GM23248 (cell line): ENCODE results near the gene ST3GAL5. TPM values are rescaled to one million over a fixed set of nuclear protein-coding genes. Genes with fewer than 3 reads are reported as not detected.

ENCODE experiments used
- DNase-seq: peaks from one replicate; pipeline ENCODE4 v3.0.0-alpha.2; 2015
- H2AFZ ChIP-seq: fragments of 200-600 bp; sonication (generic); 2 replicates; pipeline ENCODE4 v1.6.1; 2016; ENCODE audit warnings: antibody characterized with exemption
- H3F3A ChIP-seq: fragments of 200-600 bp; sonication (generic); 2 replicates; pipeline ENCODE4 v1.6.1; 2016; ENCODE audit warnings: mild to moderate bottlenecking, antibody characterized with exemption, mixed run types; ENCODE audit not compliant: insufficient read depth
- H3K27ac ChIP-seq: fragments of 200-600 bp; sonication (generic); 2 replicates; pipeline ENCODE4 v1.5.1; 2016; ENCODE audit warnings: mild to moderate bottlenecking
- H3K27me3 ChIP-seq: fragments of 200-600 bp; sonication (generic); replicated peaks from 2 replicates; pipeline ENCODE4 v1.6.1; 2016; ENCODE audit warnings: mild to moderate bottlenecking; ENCODE audit not compliant: insufficient read depth
- H3K36me3 ChIP-seq: fragments of 200-600 bp; sonication (generic); 2 replicates; pipeline ENCODE4 v1.6.1; 2016; ENCODE audit warnings: low read depth, mild to moderate bottlenecking
- H3K4me1 ChIP-seq: fragments of 200-600 bp; sonication (generic); 2 replicates; pipeline ENCODE4 v1.6.1; 2016; ENCODE audit warnings: mild to moderate bottlenecking; ENCODE audit not compliant: insufficient read depth
- H3K4me2 ChIP-seq: fragments of 200-600 bp; sonication (generic); one replicate; pipeline ENCODE4 v1.6.1; 2016; ENCODE audit warnings: mild to moderate bottlenecking; ENCODE audit not compliant: unreplicated experiment
- H3K4me3 ChIP-seq: fragments of 200-600 bp; sonication (generic); 2 replicates; pipeline ENCODE4 v1.5.1; 2016; ENCODE audit warnings: mild to moderate bottlenecking
- H3K79me2 ChIP-seq: fragments of 200-600 bp; sonication (generic); 2 replicates; pipeline ENCODE4 v1.6.1; 2016; ENCODE audit warnings: mild to moderate bottlenecking; ENCODE audit not compliant: insufficient read depth
- H3K9ac ChIP-seq: fragments of 200-600 bp; sonication (generic); 2 replicates; pipeline ENCODE4 v1.6.1; 2016; ENCODE audit warnings: mild to moderate bottlenecking
- H3K9me2 ChIP-seq: fragments of 200-600 bp; sonication (generic); 2 replicates; pipeline ENCODE4 v1.6.1; 2016; ENCODE audit warnings: mixed run types, mild to moderate bottlenecking, moderate library complexity; ENCODE audit not compliant: insufficient read depth
- H3K9me3 ChIP-seq: fragments of 200-600 bp; sonication (generic); one replicate; pipeline ENCODE4 v1.6.1; 2017; ENCODE audit warnings: low read depth
- H4K20me1 ChIP-seq: fragments of 200-600 bp; sonication (generic); 2 replicates; pipeline ENCODE4 v1.6.0; 2016; ENCODE audit not compliant: insufficient read depth
- EZH2 ChIP-seq: fragments of 200-600 bp; sonication (generic); IDR thresholded peaks from 2 replicates; pipeline ENCODE4 v1.6.1; 2018; ENCODE audit warnings: antibody characterized with exemption, mild to moderate bottlenecking; ENCODE audit not compliant: insufficient read depth, poor library complexity, severe bottlenecking
- EZH2phosphoT487 ChIP-seq: fragments of 200-600 bp; sonication (generic); IDR thresholded peaks from 2 replicates; pipeline ENCODE4 v1.6.1; 2018; ENCODE audit warnings: antibody characterized with exemption, moderate library complexity, mild to moderate bottlenecking, low read depth; ENCODE audit not compliant: insufficient read depth
- WGBS, 2 experiments: methylation state at CpG; one replicate each; pipeline ENCODE4 v1.1.6; 2015 to 2017; ENCODE audit warnings: low lambda C conversion rate in 2 of 2, low coverage in 1 of 2; ENCODE audit errors: missing lambda C conversion rate in 2 of 2; 5-methylcytosine and 5-hydroxymethylcytosine counted together
- in situ Hi-C: fragments of 300-500 bp; cut with MboI; formaldehyde crosslinking; loops from 2 replicates; pipeline ENCODE4 v1.15.0; 2020
- polyA plus RNA-seq: library from polyadenylated mRNA; unstranded; fragments of >200 nt; fragmentation: Nextera tagmentation; extraction: Ambion mirVana; gene quantifications from 2 replicates; pipeline ENCODE4 v1.2.1, GENCODE V29; 2016
- total RNA-seq: library from RNA; depleted of rRNA; stranded (reverse); fragments of >200 nt; shearing (Covaris generic); gene quantifications from 2 replicates; pipeline ENCODE4 v1.2.3, GENCODE V29; 2014

Gene ST3GAL5
- total and polyA plus RNA-seq, 2 experiments from 2014 or later = 16.4 to 21.0 TPM

DNA sequence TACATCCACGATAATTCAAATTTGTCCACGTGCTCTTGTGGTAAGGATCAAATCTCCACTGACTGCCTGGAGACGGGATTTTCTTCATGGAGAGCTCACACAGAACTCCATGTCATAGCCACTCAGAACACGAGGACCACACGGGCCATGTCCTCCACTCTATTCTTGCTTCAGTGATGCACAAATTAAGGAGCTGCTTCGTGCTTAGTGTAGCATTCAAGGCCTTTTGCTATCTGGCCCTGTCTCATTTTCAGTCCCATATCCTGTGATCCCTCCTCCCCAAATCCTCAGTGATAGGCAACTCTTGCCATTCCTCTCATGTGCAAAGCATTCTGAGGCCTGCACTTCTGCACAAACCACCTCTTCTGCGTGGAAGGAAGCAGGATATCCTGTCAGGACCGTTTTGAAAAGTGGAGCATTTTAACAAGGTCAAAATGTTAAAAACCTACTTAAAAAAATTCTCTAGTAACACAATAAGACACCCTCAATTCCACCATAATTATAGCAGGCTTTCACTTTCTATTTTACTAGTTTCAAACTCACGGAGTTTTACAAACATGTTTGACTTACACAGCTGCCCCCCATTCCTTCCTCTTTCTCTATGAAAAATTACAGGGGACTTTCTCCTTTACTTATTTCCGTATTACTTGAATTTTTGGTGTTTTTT, 35.2 kb downstream of the ST3GAL5 start:
- no peaks in the 10 kb centered on the region for H3K9me2 ChIP-seq
- peak overlapping the region; percentile 59 for H3K4me3 ChIP-seq
- H3K27me3 ChIP-seq = no peaks in the 10 kb centered on the region
- no peak for DNase-seq
- peak overlapping the region; percentile 65 for H3K27ac ChIP-seq
- H3K4me1 ChIP-seq = peaks cover 31% of the 10 kb centered on the region
- no peaks in the 10 kb centered on the region for H3K36me3 ChIP-seq
- TF ChIP-seq EZH2 (no peak), EZH2phosphoT487 (no peak)
- in situ Hi-C loops = no loop called here
- H3K9me3 ChIP-seq = no peaks in the 10 kb centered on the region
- H3K4me2 ChIP-seq = peak overlapping the region; percentile 84
- H3K79me2 ChIP-seq = no peaks in the 10 kb centered on the region
- H4K20me1 ChIP-seq = no peaks in the 10 kb centered on the region
- H3K9ac ChIP-seq = peak overlapping the region; percentile 70
- 41 to 44% methylated on average over 10 of the region's 10 CpGs for WGBS, 2 experiments
- H2AFZ ChIP-seq = peak overlapping the region; percentile 77
- peaks cover 17% of the 10 kb centered on the region for H3F3A ChIP-seq

DNA sequence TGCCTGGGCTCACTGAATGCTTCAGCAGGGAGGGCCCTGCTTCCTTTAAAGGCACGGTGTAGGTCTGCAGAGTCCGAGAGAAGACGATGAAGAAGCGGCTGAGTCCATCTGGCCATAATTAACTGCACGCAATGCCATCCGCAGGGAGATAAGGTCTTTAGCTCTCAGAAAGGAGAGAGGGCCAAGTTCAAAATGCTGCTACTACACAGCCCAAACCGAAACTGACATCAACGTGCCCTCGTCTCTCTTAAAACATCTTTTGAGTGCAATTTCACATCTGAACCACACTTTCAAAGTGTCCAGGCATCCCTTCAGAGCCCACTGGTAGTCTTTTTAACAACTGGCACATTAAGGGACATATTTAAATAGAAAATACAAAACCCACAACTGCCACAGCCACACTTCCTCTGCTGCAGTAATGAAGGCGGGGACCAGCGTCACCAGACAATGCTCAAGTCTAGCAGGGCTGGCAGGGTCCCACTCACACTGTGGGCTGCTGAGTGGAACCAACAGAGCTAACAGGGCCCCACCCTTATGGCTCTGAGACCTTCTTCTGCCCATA, 35.8 kb downstream of the ST3GAL5 start:
- peak; percentile 76 for DNase-seq
- H3K79me2 ChIP-seq = no peaks in the 10 kb centered on the region
- 2% methylated on average over 11 of the region's 11 CpGs for WGBS, 2 experiments
- peak overlapping the region; percentile 59 for H3K4me3 ChIP-seq
- H3K4me2 ChIP-seq = peak overlapping the region; percentile 84
- peak overlapping the region; percentile 70 for H3K9ac ChIP-seq
- peak overlapping the region; percentile 65 for H3K27ac ChIP-seq
- peaks cover 17% of the 10 kb centered on the region for H3F3A ChIP-seq
- H3K36me3 ChIP-seq = no peaks in the 10 kb centered on the region
- no peaks in the 10 kb centered on the region for H4K20me1 ChIP-seq
- H2AFZ ChIP-seq = peak overlapping the region; percentile 77
- no peaks in the 10 kb centered on the region for H3K9me2 ChIP-seq
- no peaks in the 10 kb centered on the region for H3K27me3 ChIP-seq
- H3K4me1 ChIP-seq = peaks cover 31% of the 10 kb centered on the region
- no peak for TF ChIP-seq EZH2phosphoT487
- TF ChIP-seq EZH2 = no peak
- no peaks in the 10 kb centered on the region for H3K9me3 ChIP-seq
- in situ Hi-C loops = no loop called here

DNA sequence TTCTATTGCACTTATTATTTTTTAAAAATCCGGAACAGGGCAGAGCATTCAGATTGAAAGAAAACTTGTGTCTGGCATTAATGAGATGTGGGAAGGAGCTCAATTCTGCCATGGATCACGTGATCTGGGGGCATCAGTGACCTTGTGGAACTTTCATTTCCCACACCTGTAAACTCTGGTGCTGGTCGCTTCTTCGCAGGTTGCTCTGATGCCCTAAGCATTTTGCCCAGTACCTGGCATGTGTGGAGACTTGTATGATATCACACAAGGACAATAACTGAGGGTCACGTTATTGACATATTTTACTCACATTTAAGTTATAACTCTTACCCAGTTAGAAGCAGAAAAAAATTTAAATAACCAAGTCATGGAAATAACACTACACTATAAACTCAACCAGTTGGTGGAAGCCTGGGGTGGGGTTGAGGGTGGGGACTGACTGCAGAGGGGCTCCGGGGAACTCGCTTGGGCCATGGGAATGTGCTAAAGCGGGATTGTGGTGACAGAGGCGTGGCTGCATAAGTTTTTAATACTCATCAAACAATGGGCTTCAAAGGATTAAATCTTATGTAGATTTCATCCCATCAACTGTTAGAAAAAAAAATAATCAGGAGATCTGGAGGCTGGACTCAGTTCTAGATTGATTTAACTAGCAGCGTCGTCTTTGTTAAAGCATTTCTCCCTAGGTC, 36.5 kb downstream of the ST3GAL5 start:
- Histone ChIP-seq H3K36me3 (no peaks in the 10 kb centered on the region), H3K4me3 (peak overlapping the region; percentile 59), H3F3A (peaks cover 19% of the 10 kb centered on the region), H4K20me1 (no peaks in the 10 kb centered on the region), H3K4me2 (peak overlapping the region; percentile 84), H3K79me2 (no peaks in the 10 kb centered on the region), H3K9ac (peak overlapping the region; percentile 70), H3K4me1 (peaks cover 31% of the 10 kb centered on the region), H3K27ac (peak overlapping the region; percentile 65), H2AFZ (peak overlapping the region; percentile 77), H3K9me3 (no peaks in the 10 kb centered on the region), H3K27me3 (no peaks in the 10 kb centered on the region), H3K9me2 (no peaks in the 10 kb centered on the region)
- no peak for DNase-seq
- TF ChIP-seq EZH2phosphoT487 (no peak), EZH2 (no peak)
- WGBS, 2 experiments = 62% methylated on average over 11 of the region's 11 CpGs
- in situ Hi-C loops = no loop called here

DNA sequence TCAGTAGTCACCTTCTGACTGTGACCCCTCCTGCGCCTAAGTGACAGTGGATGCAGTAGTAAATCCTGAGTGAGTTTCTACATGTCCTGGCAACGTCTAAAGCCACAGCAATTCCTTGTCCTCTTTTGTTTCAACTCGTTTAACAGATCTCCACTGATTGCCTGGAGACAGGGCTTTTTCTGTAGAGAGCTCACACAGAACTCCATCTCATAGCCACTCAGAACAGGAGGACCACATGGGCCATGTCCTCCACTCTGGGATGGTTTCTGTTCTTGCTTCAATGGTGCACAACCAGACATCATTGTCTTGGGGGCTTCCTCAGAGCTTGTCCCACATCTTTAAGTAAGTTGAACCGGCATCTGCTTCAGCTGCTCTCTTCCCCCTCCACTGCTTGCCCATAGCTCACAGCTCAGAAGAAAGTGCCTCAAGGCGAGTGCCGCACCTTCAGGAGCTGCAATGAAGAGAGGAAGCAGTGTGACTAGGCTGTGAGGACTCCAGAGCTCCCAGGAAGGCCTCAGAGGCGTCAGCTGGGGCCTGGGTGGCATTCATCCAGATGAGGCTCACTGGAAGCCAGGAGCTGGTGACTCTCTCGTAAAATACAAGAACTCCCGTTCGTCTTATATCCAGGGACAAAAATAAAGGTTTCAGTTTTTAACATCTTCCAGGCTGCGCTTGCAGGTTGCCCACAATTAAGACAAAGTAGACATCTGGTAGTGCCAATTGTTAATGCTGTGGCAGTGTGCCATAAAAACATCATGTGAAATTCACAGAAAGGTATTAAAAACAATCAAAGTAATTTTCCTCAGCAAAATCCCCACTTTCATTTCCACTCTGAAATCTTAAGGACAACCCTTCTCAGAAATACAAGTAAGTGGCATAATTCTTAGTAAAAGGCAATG, 37.3 kb downstream of the ST3GAL5 start:
- no peaks in the 10 kb centered on the region for H4K20me1 ChIP-seq
- WGBS, 2 experiments = 55 to 57% methylated on average over 11 of the region's 11 CpGs
- 0 out of 2 replicates have a peak overlapping the region, but pooled peaks have one; percentile 77 for H2AFZ ChIP-seq
- H3K27me3 ChIP-seq = no peaks in the 10 kb centered on the region
- H3K4me3 ChIP-seq = peak overlapping the region; percentile 34
- H3K4me2 ChIP-seq = peak overlapping the region; percentile 84
- H3K27ac ChIP-seq = peak overlapping the region; percentile 27; the same call in 1 of the 2 replicates
- peaks cover 39% of the 10 kb centered on the region for H3K4me1 ChIP-seq
- H3K9ac ChIP-seq = peak overlapping the region; percentile 57
- H3K79me2 ChIP-seq = no peaks in the 10 kb centered on the region
- DNase-seq = peak; percentile 86
- no peaks in the 10 kb centered on the region for H3K36me3 ChIP-seq
- TF ChIP-seq EZH2 = no peak
- in situ Hi-C loops = no loop called here
- no peaks in the 10 kb centered on the region for H3K9me3 ChIP-seq
- H3K9me2 ChIP-seq = no peaks in the 10 kb centered on the region
- H3F3A ChIP-seq = peaks cover 27% of the 10 kb centered on the region
